ENCODE data around the gene GGTLC1.

DNA sequence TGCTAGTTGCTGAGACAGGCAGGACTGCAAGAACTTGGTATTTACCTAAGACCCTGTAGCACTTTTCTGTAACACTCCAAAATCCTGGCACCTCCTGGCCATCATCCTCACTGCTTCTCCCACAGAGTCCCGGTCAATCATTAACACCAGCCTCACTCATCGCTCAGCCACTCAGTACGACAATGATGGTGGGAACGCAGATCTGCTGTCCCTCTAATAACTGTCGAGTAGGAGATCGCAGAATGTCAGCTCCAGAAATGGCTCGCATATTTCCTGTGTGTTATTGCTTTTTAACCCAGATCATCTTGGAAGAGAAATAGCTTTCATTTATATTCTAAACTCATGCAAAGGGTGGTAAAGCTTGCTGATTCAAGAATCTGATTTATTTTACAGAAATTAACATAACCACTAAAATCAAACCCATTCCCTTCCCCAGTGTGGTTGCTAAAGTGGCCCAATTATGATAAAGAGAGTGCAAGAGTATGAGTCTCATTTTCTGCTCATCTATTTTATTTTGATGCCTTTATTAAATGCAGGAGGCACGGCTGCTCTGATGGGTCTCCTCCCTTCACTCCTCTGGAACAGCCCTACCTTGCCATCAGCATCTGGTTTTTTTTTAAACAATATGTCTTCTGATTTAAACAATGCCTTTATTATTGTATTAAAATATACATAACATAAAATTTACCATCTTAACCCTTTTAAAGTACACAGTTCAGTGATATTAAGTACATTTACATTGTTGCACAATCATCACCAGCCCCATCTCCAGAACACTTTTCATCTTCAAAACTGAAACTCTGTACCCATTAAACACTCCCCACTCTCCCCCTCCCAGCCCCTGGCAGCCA is 28.3 kb upstream of the GGTLC1 start:
- TF ChIP-seq CTCF (conservative IDR thresholded peaks at IDR 0.05; ENCODE audit: low read depth, low read length) (no peak), EZH2 (IDR thresholded peaks at IDR 0.05; ENCODE audit: borderline replicate concordance, low read depth, low read length, poor library complexity, severe bottlenecking) (no peak)
